Astrocyte (in vitro differentiated cells and primary cell): ENCODE results near the gene HPSE2. TPM values are rescaled to one million over a fixed set of nuclear protein-coding genes. Genes with fewer than 3 reads are reported as not detected.

Experiments used
- DNase-seq: peaks from one replicate; pipeline ENCODE4 v3.0.0-alpha.2; 2010; ENCODE audit warnings: low read depth
- FAIRE-seq: peaks from 2 replicates; lab custom pipeline; 2011; peaks lifted over from hg19 to GRCh38; lab: Jason Lieb, UNC
- H2AFZ ChIP-seq: 2 replicates; pipeline ENCODE4 v1.6.0; 2012; ENCODE audit warnings: low read depth, low read length, inconsistent platforms
- H3K27ac ChIP-seq: 2 replicates; pipeline ENCODE4 v1.5.1; 2011; ENCODE audit warnings: low read depth, low read length, inconsistent platforms
- H3K27me3 ChIP-seq: 2 replicates; pipeline ENCODE4 v1.6.0; 2011; ENCODE audit warnings: low read length, inconsistent platforms; ENCODE audit not compliant: insufficient read depth
- H3K36me3 ChIP-seq: 2 replicates; pipeline ENCODE4 v1.5.1; 2011; ENCODE audit warnings: low read length, inconsistent platforms; ENCODE audit not compliant: insufficient read depth
- H3K4me1 ChIP-seq: 2 replicates; pipeline ENCODE4 v1.5.1; 2011; ENCODE audit warnings: low read length, inconsistent platforms; ENCODE audit not compliant: insufficient read depth
- H3K4me2 ChIP-seq: 2 replicates; pipeline ENCODE4 v1.6.0; 2012; ENCODE audit warnings: low read length, inconsistent platforms
- H3K4me3 ChIP-seq: 2 replicates; pipeline ENCODE4 v1.5.1; 2011; ENCODE audit warnings: low read depth, mild to moderate bottlenecking, low read length, inconsistent platforms; ENCODE audit not compliant: insufficient read depth
- H3K79me2 ChIP-seq: 2 replicates; pipeline ENCODE4 v1.6.0; 2012; ENCODE audit warnings: mild to moderate bottlenecking, low read length, inconsistent platforms; ENCODE audit not compliant: insufficient read depth
- H3K9ac ChIP-seq: 2 replicates; pipeline ENCODE4 v1.6.0; 2012; ENCODE audit warnings: mild to moderate bottlenecking, low read length, inconsistent platforms
- H3K9me3 ChIP-seq: 2 replicates; pipeline ENCODE4 v1.5.1; 2012; ENCODE audit warnings: low read depth, mild to moderate bottlenecking, low read length, inconsistent platforms; ENCODE audit not compliant: insufficient read depth
- H4K20me1 ChIP-seq: 2 replicates; pipeline ENCODE4 v1.6.0; 2012; ENCODE audit warnings: low read length, inconsistent platforms; ENCODE audit not compliant: insufficient read depth
- H3K27ac Mint-ChIP-seq: one replicate; pipeline ENCODE4 v1.8.0; 2021; ENCODE audit warnings: mild to moderate bottlenecking, mixed read lengths; ENCODE audit not compliant: unreplicated experiment
- H3K27me3 Mint-ChIP-seq: one replicate; pipeline ENCODE4 v1.8.0; 2021; ENCODE audit warnings: low read depth, mixed read lengths; ENCODE audit not compliant: unreplicated experiment
- H3K36me3 Mint-ChIP-seq: one replicate; pipeline ENCODE4 v1.8.0; 2021; ENCODE audit warnings: low read depth, mixed read lengths; ENCODE audit not compliant: unreplicated experiment
- H3K4me1 Mint-ChIP-seq: one replicate; pipeline ENCODE4 v1.8.0; 2021; ENCODE audit warnings: low read depth, mixed read lengths; ENCODE audit not compliant: unreplicated experiment
- H3K4me3 Mint-ChIP-seq: one replicate; pipeline ENCODE4 v1.8.0; 2021; ENCODE audit warnings: mild to moderate bottlenecking, moderate library complexity, mixed read lengths; ENCODE audit not compliant: unreplicated experiment
- H3K9me3 Mint-ChIP-seq: one replicate; pipeline ENCODE4 v1.8.0; 2021; ENCODE audit warnings: mild to moderate bottlenecking, mixed read lengths; ENCODE audit not compliant: unreplicated experiment
- CTCF ChIP-seq: IDR thresholded peaks from 2 replicates; pipeline ENCODE4 v1.5.1; 2011; ENCODE audit warnings: low read depth, mild to moderate bottlenecking, inconsistent platforms, low read length, moderate library complexity; ENCODE audit not compliant: insufficient read depth
- EZH2 ChIP-seq: IDR thresholded peaks from 2 replicates; pipeline ENCODE4 v1.6.1; 2012; ENCODE audit warnings: mild to moderate bottlenecking, low read length, inconsistent platforms; ENCODE audit not compliant: insufficient read depth
- total RNA-seq: library from RNA; stranded (reverse); gene quantifications from 2 replicates; pipeline ENCODE4 v1.2.1, GENCODE V29; 2021

The HPSE2 gene
- total RNA-seq, 1 donor from 2014 or later, result 0.14 TPM

GRCh38 chr10:99007457-99007856, 228.2 kb downstream of the HPSE2 start:
- no peak overlapping the region for H2AFZ ChIP-seq
- peaks cover 7% of the 10 kb centered on the region for H3K9me3 ChIP-seq
- Mint-ChIP-seq H3K4me3 (no peak overlapping the region), H3K4me1 (peaks cover 4% of the 10 kb centered on the region), H3K9me3 (peaks cover 6% of the 10 kb centered on the region), H3K27me3 (no peaks in the 10 kb centered on the region), H3K27ac (no peak overlapping the region), H3K36me3 (no peaks in the 10 kb centered on the region)
- H3K4me2 ChIP-seq, result no peak overlapping the region
- H3K4me1 ChIP-seq, result no peaks in the 10 kb centered on the region
- TF ChIP-seq EZH2 (no peak), CTCF (no peak)
- H3K27me3 ChIP-seq, result no peaks in the 10 kb centered on the region
- H3K27ac ChIP-seq, result no peak overlapping the region
- no peak overlapping the region for H3K4me3 ChIP-seq
- DNase-seq (no peak), FAIRE-seq (no peak)
- no peaks in the 10 kb centered on the region for H3K79me2 ChIP-seq
- no peaks in the 10 kb centered on the region for H4K20me1 ChIP-seq
- H3K9ac ChIP-seq, result no peak overlapping the region
- H3K36me3 ChIP-seq, result no peaks in the 10 kb centered on the region

GRCh38 chr10:99005254-99005653, 230.4 kb downstream of the HPSE2 start:
- H3K27me3 Mint-ChIP-seq, result no peaks in the 10 kb centered on the region
- no peaks in the 10 kb centered on the region for H3K4me1 ChIP-seq
- no peak overlapping the region for H2AFZ ChIP-seq
- no peak overlapping the region for H3K4me2 ChIP-seq
- H3K27me3 ChIP-seq, result no peaks in the 10 kb centered on the region
- no peak overlapping the region for H3K4me3 Mint-ChIP-seq
- no peaks in the 10 kb centered on the region for H3K79me2 ChIP-seq
- H3K36me3 ChIP-seq, result no peaks in the 10 kb centered on the region
- H3K4me1 Mint-ChIP-seq, result peaks cover 4% of the 10 kb centered on the region
- no peak overlapping the region for H3K9ac ChIP-seq
- H3K36me3 Mint-ChIP-seq, result no peaks in the 10 kb centered on the region
- H3K9me3 ChIP-seq, result peaks cover 7% of the 10 kb centered on the region
- peaks cover 6% of the 10 kb centered on the region for H3K9me3 Mint-ChIP-seq
- H3K4me3 ChIP-seq, result no peak overlapping the region
- no peak for FAIRE-seq
- no peak for DNase-seq
- H3K27ac Mint-ChIP-seq, result no peak overlapping the region
- H3K27ac ChIP-seq, result no peak overlapping the region
- no peak for TF ChIP-seq EZH2
- TF ChIP-seq CTCF, result no peak
- no peaks in the 10 kb centered on the region for H4K20me1 ChIP-seq

- no peak overlapping the region for H3K27ac ChIP-seq
- FAIRE-seq, result no peak
Measured at GRCh38 chr10:99004738-99005137, 230.9 kb downstream of the HPSE2 start.

More at GRCh38 chr10:99004738-99005137, 230.9 kb downstream of the HPSE2 start:
- Histone ChIP-seq H3K4me1 (no peaks in the 10 kb centered on the region), H3K4me3 (no peak overlapping the region), H3K27me3 (no peaks in the 10 kb centered on the region), H4K20me1 (no peaks in the 10 kb centered on the region), H3K9me3 (peaks cover 7% of the 10 kb centered on the region), H2AFZ (no peak overlapping the region), H3K4me2 (no peak overlapping the region), H3K79me2 (no peaks in the 10 kb centered on the region), H3K36me3 (no peaks in the 10 kb centered on the region), H3K9ac (no peak overlapping the region)
- no peaks in the 10 kb centered on the region for H3K27me3 Mint-ChIP-seq
- H3K27ac Mint-ChIP-seq, result no peak overlapping the region
- TF ChIP-seq EZH2 (no peak), CTCF (no peak)
- no peaks in the 10 kb centered on the region for H3K36me3 Mint-ChIP-seq
- H3K9me3 Mint-ChIP-seq, result peaks cover 6% of the 10 kb centered on the region
- no peak overlapping the region for H3K4me3 Mint-ChIP-seq
- DNase-seq, result no peak
- peaks cover 4% of the 10 kb centered on the region for H3K4me1 Mint-ChIP-seq
